NCI-H774 (cell line): Measurements from ENCODE around the gene MYO18A.

ENCODE experiments used
- DNase-seq: peaks from one replicate; lab custom pipeline; 2025; lab: John Stamatoyannopoulos, UW

MYO18A gene

DNA sequence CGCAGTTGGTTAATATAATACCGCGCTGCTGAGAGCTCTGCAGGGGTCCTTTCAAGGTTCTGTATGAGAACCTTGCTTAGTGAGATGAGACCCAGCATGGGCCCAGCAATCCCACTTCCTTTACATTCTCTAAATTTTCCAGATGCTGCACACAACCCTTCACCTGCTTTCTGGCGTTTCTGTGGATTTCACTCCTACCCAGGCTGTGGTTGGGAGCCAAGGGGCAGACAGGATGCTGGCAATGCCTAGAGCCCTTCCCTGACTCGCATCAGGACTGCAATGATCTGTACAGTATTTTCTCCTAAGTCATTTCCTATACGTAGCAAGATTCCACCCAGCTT is 147.4 kb downstream of the MYO18A start:
- DNase-seq, result no peak

DNA sequence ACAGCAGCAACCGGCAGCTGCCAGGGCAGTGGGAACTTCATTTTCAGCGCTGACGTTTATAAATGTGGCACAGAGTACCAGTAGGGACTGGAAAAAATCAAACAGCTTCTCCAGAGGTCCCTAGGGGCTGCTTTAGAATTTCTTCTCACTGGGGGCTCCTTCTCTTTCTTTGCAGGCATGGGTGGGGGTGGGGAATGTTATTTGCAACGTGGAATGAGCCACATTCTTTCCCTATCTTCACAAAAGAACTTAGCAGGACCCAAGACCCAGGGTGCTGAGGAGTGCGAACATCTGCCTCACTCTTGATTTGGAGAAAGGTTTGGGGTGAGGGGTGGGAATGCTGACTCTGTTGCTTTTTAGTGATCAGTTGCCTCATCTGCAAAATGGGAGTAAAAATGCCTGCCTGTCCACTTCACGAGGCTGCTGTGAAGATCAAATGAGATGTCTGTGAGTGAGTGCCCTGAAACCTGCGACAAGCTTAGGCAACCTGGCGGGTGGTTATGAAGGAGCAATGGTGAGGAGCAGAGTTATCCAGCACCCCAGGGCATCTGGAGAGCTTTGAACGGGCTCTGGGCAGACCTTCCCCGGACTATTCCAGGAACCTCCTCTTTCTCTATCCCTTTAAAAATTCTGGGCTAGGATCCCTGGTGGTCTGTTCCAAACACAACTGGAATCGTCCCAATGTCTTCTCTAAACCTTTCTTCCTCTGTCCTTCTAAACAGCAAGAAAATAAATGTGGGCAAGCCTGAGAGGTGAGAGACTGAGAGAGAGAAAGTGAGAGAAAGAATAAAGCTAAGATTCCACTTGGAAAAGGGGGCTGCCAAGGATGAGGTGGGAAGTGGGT is 148.0 kb downstream of the MYO18A start:
- DNase-seq, result no peak

DNA sequence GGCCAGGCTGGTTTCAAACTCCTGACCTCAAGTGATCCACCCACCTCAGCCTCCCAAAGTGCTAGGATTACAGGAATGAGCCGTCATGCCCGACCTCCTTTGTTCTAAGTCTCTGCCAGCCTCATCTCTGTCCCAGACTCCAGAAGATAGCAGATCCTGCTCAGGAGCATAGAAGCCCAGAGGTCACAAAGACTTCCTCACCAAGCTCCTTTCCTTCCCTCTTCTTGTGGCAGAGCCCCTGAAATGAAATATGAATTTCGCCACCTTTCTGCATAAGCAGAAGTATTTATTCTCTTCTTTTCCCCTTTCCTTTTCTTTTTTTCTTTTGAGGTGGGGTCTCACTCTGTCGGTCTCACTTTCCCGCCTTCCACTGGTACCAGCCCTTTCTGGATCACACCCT is 148.7 kb downstream of the MYO18A start:
- DNase-seq, result no peak

DNA sequence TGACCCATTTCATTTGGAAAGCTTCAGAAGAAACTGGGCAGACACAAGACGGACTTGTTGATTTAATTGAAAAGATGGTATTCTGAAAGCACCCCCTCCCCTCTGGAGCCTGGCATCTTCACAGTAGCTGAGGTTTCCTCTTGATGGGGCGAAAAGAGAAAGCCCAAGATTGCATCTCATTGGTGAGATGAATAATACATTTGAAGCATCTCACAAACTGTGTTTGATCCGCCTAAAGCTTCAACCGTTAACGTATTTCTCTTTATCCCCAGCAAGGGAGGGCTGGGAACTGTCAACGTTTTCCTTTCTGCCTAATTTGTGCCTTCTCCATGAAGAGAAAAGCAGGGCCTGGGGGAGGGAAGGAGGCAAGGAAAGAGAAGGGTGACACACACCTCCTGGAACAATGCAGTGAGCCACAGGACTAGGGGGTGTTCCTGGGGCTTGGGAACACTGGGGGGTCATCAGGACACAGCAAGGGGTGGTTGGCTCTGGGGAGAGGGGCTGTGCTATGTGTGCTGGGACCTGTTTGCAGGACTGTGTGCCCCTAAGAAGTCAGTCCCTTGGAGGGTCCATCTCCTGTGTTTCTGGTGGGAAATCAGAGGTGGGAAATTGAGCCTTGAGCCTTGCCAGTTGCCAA is 155.8 kb downstream of the MYO18A start:
- DNase-seq, result no peak

GRCh38 chr17:29022074-29022473 is 158.1 kb downstream of the MYO18A start:
- DNase-seq, result no peak

DNA sequence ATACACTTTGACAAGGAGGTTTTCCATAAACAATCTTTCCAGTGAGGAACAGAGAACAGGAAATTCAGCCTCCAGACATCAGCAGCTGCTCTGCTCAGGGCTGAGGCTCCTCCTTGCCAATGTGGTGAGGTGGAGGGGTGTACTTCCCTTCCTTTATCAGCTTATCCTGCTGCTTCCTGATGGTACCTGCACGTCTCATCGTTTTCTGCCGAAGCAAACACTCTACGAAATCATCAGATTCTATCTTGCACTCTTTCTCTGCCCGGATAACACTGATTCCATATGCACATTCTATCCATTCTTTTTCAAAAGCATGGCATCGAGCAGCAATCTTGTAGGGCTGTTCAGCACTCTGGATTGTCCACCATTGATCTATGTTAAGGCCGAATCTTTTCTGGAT is 159.0 kb downstream of the MYO18A start:
- no peak for DNase-seq
